OCI-M2 (cell line): ENCODE measurements around the gene SH3TC1.

Experiments used
- DNase-seq: peaks from one replicate; lab custom pipeline; 2025; ENCODE audit not compliant: unreplicated experiment; lab: John Stamatoyannopoulos, UW

SH3TC1 gene

DNA sequence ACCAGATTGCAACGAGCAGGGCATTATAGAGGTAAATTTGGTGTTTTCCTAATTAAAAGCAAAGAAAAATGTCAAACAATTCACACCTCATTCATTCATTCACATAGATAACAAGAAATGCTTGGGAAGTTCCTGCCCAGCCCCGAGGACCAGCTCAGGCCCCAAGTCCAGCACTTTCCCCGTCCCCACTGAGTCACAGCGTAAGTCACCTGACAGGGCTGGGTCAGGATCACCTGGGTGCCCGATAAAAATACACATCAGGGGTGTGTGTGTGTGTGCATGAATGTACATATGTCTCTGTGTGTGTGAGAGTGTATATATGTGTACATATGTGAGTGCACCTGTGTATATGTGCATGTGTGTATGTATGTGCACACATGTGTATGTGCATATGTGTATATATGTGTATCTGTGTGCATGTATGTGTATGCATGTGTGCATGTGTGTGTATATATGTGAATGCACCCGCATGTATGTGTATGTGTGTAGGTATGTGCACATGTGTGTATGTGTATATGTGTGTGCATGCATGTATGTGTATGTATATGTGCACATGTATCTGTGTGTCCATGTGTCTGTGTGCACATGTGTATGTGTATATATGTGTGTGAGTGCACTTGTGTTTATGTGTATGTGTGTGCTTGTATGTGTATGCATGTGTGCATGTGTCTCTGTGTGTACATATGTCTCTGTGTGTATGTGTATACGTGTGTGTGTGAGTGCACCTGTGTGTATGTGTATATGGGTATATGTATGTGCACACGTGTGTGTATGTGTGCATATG lies 18.6 kb upstream of the SH3TC1 start:
- no peak for DNase-seq

DNA sequence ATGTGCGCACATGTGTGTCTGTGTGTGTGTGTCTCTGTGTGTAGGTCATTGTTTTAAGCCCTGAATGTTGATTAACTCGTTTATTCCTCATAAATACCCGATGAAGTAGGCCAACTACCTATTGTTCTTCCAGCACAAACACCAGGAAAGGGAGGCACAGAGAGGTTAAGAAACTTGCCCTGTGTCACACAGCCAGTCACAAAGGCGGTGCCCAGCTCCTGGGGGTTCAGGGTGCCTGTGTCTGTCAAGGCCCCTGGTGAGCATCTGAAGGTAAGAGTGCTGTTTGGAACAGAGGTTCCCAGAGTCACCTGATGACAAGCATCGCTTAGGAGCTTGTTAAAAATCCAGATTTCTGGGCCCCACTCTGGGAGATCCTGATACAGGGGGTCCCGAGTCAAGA lies 18.0 kb upstream of the SH3TC1 start:
- no peak for DNase-seq

DNA sequence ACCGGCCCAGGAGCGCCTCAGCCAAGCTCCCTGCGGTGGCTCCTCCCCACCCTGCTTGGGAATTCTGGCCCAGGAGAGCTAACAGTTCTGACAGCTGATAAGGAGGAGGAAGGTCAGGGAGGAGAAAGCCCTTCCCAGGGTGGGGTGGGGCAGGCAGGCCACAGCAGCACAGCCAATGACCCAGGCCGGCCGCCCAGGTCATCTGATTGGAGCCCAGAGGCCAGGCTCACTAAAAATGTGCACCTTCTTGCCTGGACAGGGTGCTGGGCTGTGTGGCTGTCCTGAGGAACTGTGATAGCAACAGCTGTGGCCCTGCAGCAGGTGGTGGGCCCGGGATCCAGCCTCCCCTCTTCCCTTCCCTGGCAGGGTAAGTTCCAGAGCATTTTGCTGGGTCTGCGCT lies 17.2 kb upstream of the SH3TC1 start:
- no peak for DNase-seq

DNA sequence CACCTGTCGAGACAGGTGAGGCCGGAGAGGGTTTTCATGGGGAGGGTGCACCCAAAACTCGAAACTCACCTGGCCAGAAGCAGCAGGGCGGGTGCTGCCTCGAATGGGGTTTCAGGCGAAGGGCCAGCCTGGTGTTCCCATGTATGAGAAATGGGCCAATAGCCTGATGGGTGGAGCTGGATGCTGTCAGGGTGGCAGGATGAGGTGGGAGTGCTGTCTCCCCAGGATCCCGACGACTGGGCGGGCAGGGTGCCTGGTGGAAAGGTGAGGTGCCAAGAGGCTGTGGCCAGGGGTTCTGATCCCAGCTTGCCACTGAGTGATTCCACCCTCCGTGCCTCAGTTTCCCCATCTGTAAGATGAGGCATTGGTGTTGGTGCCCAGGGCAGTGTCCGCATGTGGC lies 16.8 kb upstream of the SH3TC1 start:
- DNase-seq, result no peak

DNA sequence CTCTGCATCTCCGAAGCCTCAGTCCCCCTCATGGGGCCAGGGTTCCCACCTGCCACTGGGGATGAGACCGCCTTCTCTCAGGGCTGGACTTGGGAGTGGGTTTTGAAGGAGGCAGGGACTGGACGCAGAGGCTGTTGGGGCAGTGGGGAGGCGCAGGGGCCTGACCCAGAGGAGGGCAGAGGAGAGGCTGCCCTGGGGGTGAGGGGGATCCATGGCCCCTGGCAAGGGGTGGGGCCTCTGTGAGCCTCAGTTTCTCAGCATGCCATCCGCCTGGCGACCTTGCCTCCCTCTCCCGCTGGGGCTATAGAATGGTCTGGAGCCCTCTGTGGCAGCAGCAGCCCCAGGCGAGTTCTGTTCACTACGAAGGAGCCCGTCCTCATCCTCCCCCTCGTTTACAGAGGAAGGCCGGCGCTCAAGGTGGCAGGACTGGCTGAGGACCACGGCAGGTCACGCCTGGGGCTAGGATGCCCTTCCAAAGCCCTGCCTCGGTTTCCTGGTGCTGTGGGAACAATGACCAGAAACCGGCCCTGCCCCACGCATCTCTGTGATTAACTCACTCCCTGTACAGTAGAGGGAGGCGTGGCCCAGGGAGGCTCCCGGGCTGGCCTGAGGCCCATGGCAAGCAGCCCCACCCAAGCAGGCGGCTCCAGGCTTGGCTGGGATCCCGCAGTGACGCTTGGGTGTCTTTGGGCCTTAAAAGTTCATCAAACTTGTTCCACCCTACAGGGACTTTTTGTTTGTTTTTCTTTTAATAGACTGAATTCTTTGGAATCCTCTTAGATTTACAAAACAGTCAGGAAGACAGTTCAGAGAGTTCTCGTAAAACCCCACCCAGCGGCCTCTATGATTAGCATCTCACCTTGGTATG lies 16.0 kb upstream of the SH3TC1 start:
- DNase-seq, result no peak

DNA sequence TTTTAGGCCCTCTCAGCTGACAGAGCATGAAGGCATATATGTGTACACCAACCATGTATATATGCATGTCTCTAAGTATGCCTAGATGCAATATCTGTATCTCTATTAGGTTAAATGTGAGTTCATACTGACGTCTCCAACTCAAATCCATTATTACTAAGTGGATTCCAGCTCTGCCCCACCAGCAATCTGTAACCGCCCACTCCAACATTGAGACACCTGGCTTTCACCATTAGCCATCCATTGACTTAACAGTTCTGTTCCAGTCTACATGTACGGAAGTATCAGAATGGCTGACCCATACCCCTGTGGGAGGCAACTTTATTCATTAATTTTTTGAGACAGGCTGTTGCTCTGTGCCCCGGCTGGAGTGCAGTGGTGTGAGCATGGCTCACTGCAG lies 15.0 kb upstream of the SH3TC1 start:
- no peak for DNase-seq

DNA sequence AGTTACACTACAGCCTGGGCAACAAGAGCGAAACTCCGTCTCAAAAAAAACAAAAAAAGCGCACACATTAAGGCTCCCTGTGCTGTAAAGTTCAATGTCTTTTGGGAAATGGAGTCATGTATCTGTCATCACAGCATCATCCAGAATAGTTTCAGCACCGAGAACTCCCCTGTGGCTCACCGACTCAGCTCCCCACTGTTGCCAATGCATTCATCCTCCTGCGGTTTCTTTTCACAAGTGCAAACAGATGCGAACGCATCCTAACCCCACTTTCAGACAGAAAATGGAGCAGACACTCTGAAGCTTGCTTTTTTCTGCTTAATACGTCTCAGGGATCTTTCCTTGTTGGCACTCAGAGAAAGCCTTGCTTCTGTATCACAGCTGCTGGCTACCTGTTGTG lies 13.8 kb upstream of the SH3TC1 start:
- DNase-seq, result no peak

DNA sequence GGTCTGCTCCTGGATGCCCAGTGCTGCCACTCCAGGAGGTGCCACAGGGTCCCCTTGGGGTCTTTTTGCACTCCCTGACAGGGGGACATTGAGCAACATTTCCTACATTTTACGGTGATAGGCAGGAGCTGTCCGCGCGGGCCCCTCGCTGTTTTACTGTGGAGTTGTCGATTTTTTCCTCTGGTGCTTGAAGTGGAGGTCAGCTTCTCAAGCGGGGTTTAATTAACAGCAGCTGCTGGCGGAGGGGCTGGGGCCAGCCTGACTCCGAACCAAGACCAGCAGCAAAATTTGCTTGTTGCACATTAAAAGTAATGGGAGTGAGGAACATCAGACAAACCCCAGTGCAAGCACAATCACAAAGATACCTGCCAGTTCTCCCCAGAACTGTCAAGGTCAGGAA lies 13.2 kb upstream of the SH3TC1 start:
- DNase-seq, result no peak

DNA sequence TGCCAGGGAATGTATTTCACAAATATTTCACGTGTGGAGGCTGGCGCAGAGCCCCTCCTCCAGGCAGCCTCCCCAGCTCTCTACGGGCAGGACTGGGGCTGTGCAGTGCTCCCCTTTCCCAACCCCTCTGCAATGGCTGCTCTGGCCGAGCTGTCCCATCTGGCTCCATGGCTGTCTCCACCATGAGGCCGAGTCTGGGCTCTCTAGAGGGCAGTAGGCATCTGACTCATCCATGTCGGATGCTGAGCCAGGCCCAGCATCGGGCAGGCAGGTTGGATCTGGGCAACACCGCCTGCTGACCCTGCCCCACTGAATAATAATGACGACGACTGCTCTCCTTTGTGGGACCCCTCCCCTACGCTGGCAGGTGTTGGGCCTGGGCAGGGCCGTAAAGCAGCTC lies 11.0 kb upstream of the SH3TC1 start:
- no peak for DNase-seq

DNA sequence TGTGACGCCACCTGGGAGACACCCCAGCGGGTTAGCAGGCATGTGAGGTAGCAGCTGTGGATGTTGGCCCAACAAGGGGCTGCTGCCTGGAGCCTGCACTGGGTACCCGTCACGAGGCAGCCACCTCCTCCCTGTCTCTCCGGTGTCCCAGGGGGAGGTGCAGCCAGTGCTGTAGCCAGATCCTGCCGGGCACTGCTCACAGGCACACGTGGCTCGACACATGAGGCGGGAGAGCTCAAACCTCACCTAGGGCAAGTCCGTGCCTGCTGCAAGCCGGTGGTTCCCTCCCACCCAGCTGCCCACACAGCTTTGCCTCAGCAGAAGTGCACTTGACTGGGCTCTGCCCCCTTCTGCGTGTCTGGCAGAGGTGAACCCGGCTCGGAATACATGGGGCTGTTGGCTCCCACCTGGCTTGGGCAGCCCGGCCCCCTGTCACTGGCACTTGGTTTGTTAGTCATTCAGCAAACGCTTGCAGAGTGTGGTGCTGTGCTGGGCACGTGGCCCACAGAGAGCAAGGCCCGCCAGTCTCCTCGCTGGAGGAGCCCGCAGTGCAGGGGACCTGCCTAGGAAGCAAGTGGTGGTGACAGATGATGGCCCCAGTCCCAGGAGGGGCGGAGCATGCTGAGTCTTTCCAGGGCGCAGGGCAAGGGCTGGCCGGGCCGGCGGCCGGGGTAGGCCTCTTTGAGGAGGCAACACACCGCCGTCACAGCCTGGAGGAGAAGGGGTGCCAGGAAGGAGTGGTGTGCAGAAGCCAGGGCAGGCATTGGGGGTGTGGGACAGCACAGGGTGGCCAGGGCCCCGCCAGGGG lies 10.1 kb upstream of the SH3TC1 start:
- no peak for DNase-seq

DNA sequence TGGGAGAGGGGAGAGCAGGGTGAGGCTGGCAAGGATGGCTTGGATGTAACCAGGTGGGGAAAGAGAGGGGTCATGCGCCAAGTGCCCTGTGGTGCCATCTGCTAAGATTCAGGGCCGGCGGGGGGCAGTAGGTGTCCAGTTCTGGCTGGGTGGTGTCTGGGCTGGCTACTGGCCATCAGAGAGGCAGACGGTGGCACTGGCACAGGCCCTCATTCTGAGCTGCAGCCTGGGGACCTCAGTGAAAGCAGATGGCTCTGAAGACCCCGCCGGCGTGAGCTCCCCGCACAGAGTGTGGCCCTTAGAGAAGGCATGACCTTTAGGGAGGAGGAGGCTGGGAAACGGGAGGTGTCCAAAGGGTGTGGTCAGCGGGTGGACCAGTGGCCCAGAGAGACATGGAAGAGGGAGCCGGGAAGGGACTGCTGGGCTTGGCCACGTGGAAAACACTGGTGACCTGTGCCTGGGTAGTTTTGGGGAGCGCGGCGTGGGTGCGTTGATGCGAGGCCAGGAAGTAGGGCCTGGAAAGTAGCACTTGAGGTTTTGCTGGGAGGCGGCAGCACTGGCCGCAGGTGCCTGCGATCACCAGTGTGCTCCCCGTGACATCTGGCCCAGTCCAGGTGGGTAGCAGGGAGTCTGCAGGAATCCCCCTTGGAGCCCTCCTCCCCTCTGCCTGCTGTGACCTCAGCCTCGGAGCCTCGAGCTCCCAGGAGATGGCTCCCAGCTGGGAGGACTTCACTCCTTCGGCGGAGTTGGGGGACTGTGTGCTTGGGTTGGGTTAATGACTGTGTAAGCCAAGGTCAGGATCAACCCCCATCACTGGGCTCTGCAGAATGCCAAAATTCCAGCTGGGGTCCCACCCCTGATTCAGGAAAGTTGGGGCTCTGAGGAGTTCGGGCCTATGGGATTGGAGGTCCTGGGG lies 9.3 kb upstream of the SH3TC1 start:
- no peak for DNase-seq

DNA sequence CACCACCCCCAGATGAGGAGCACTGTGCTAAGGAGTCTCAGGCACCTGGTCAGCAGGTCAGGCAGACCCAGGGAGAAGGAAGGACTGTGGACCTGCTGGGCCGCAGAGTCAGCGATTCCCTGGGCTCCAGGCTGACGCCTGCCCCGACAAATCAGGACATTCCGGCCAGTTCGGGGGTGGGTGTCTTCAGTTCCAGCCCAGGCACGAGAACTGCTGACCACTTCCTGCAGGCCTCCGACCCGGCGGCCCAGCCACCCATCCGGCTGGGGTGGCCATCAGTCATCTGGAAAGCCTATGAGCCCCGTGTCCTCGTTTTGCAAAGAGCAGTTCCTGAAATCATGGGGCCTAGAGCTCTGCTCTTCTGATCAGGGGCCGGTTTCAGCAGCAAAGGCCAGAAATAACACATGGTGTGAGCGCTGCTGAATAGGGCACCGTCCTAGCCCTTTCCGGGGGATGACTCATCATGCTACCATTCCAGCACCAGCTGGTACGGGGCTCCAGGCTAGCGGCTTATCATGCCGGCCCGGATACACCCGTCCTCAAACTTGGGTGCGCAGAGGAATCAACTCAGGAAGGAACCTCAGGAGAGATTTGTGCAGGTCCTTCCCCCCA lies 7.8 kb upstream of the SH3TC1 start:
- no peak for DNase-seq

DNA sequence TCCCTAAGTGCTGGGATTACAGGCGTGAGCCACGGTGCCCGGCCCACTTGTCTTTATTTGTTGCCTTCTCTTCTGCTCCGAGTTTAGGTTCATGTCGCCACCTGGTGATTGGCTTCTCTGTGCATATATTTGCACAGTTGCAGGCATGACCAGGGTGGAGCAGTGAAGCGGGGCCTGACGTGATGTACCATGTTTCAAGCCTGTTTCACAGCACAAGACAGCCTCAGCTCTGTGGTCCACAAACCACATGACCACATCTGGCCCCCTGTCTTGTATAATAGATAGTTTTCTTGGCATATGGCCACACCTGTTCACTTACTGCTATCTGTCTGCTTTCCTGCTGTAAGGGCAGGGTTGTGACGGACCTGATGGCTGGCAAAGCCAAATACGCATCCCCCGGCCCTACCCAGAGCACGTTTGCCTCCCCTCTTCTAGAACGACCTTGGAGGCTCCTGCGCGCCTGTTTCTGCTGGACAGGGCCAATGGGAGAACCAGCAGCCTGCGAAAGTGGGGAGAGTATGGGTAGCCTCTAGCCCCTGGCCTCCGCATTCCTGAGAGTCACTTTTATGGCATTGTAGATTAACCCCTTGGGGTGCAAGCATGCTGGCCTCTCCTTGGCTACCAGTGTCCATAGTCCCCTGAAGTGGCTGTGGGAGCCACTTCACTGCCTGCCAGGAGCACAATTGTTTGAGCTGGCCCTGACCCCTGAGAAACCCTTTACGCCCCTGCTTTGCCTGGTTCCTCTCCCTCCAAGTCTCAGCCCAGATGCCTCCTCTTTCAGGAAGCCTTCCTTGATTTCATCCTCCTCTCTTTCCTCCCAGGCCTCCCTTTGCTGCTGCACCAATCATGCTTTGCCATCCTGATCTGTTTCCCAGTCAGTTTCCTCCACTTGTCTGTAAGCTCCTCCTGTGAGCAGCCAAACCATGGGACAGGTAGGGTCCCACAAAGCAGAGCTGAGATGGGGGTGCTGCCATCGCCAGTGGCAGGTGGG lies 6.0 kb upstream of the SH3TC1 start:
- no peak for DNase-seq

DNA sequence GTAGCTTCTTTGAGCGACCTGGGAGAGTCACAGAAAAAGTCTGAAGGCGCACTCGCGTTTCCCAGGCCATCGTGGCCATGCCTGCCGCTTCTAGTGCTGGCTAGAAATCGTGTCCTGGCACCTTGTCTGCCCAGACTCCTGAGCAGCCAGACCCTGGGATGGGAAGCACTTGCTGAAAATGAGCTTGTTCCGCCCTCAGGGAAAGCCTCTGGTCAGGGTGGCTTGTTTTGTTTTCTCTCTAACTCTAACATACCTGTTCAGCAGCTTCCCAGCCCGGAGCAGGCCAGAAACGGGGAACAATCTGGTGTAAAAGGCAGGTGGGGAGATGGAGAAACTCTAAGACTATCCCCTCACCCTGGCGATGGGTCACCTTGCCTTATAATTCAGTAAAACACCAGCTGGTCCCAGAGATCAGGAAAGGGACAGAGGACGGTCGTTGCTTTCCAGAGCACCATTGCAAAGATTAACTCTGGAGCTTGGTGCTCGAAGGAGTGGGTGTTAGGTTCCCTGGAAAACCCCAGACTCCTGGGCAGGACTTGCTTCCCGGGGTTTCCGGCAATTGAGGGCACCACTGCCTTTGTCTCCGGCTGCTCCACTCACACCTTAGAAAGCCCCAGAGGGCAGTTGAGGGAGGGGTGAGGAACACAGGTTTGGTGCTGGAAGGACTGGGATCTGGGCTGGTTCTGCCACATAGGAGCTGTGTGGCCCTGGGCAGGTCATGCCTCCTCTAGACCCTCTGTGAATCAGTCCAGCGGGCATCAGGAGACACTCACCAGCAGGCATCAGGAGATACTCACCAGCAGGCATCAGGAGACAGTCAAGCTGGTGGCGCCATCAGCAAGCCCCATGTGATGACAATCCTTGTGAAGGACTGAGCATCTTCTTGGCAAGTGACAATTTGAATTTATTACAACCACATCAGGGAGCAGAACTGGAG lies 4.5 kb upstream of the SH3TC1 start:
- DNase-seq, result no peak

DNA sequence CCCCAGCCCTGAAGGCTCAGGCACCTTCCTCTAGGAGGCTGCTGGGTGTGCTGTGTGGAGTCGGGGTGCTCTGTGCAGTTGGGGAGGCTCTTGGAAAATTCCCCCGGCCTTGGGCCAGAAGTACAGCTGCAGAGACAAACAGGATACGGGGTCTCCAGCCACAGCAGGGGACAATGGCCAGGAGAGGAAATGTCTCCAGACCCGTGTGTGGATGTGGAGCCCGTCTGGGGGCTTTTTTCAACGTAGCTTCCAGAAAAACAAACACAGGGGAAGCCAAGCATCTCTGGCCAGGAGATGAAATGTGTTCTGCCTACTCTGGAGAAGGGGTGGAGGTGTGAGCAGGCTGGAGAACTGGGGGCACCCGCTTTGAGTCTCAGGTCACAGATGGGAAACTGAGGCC lies 3.7 kb upstream of the SH3TC1 start:
- DNase-seq, result no peak

DNA sequence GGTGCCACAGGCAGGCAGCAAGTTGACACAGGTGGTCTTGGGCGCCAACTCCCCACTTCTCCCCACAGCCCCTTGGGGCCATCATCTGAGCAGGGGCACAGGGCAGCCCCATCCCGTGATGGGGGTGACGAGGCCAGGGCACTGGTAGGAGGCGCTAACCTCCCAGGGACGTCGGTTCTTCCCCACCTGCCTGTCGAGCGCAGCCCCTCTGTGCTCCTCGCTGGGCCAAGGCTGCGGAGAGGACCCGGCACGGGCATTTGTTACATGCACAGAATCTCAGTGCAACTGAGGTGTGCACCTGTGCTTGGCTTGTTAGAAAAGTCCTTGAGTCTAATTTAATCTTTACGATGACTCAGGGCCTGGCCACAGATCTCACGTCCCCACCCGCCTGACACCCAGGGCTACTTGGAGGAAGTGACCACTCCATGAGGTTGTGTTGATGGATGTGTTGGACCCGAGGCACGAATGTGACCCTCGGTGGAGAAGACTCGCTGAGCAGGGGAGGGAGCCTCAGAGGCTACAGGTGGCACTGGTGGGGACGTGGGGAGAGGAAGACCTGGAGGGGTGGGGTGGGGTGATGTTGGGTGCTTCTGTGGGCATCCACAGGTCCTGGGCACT lies 3.1 kb upstream of the SH3TC1 start:
- no peak for DNase-seq

DNA sequence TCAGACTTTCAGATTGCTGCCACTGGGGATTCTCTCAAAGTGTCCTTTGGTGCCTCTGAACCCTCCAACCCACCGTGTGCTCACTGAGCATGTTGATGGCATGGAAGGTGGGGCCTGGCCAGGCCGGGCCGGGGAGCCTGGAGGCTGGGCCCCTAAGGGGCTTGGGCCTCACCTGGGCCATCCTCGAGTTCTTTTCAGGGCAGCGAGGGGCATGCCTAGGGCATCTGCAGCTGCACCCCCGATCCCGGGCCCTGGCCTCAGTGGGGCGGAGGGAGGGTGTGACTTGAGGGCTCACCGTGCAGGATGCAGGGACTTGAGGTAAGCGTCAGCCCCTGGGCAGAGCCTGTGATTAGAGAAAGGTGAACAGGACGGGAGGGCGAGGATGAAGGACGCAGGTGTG lies 1.6 kb upstream of the SH3TC1 start:
- no peak for DNase-seq
